COLO668 (cell line): Measurements from ENCODE around the gene BATF.

Source experiments
- DNase-seq: peaks from one replicate; lab custom pipeline; 2025; ENCODE audit not compliant: unreplicated experiment; lab: John Stamatoyannopoulos, UW

BATF gene

GRCh38 chr14:75559451-75560222 is 37.4 kb downstream of the BATF start:
- DNase-seq: peak; percentile 52

GRCh38 chr14:75561013-75561432 is 38.8 kb downstream of the BATF start:
- peak; percentile 87 for DNase-seq

GRCh38 chr14:75562089-75562488 is 39.8 kb downstream of the BATF start:
- no peak for DNase-seq

GRCh38 chr14:75562489-75562888 is 40.2 kb downstream of the BATF start:
- no peak for DNase-seq

GRCh38 chr14:75563931-75564330 is 41.7 kb downstream of the BATF start:
- DNase-seq: peak; percentile 74

- no peak for DNase-seq
Measured at GRCh38 chr14:75565056-75565455, 42.8 kb downstream of the BATF start.

GRCh38 chr14:75566321-75566720 is 44.1 kb downstream of the BATF start:
- DNase-seq: no peak

GRCh38 chr14:75566752-75567151 is 44.5 kb downstream of the BATF start:
- no peak for DNase-seq

GRCh38 chr14:75568140-75568539 is 45.9 kb downstream of the BATF start:
- DNase-seq: no peak

- DNase-seq: no peak
Measured at GRCh38 chr14:75568791-75569190, 46.5 kb downstream of the BATF start.

- no peak for DNase-seq
Measured at GRCh38 chr14:75570797-75571196, 48.5 kb downstream of the BATF start.

- no peak for DNase-seq
Measured at GRCh38 chr14:75572104-75572503, 49.8 kb downstream of the BATF start.

GRCh38 chr14:75577090-75577489 is 54.8 kb downstream of the BATF start:
- DNase-seq: no peak

- DNase-seq: peak; percentile 82
Measured at GRCh38 chr14:75577729-75578101, 55.4 kb downstream of the BATF start.

GRCh38 chr14:75578102-75578785 is 56.0 kb downstream of the BATF start, which contains the start of gene FLVCR2:
Gene FLVCR2, plus strand, starts transcription at chr14:75578620. Its CDS starts 353 bp downstream, at chr14:75578973.
- peak; percentile 44 for DNase-seq

- DNase-seq: no peak
Measured at GRCh38 chr14:75578786-75579337, 56.6 kb downstream of the BATF start.

GRCh38 chr14:75579338-75579864 is 57.1 kb downstream of the BATF start:
- DNase-seq: no peak

- DNase-seq: no peak
Measured at GRCh38 chr14:75579882-75580281, 57.6 kb downstream of the BATF start.

- DNase-seq: no peak
Measured at GRCh38 chr14:75587388-75587787, 65.1 kb downstream of the BATF start.

GRCh38 chr14:75589931-75590330 is 67.7 kb downstream of the BATF start:
- no peak for DNase-seq

GRCh38 chr14:75591331-75591946 is 69.2 kb downstream of the BATF start:
- no peak for DNase-seq
